SKM-1 (cell line): ENCODE measurements around the gene JARID2.

Source experiments
- DNase-seq: peaks from one replicate; lab custom pipeline; 2025; ENCODE audit not compliant: unreplicated experiment; lab: John Stamatoyannopoulos, UW

JARID2 gene

GRCh38 chr6:15434823-15435380 is 189.0 kb downstream of the JARID2 start:
- DNase-seq, result no peak

DNA sequence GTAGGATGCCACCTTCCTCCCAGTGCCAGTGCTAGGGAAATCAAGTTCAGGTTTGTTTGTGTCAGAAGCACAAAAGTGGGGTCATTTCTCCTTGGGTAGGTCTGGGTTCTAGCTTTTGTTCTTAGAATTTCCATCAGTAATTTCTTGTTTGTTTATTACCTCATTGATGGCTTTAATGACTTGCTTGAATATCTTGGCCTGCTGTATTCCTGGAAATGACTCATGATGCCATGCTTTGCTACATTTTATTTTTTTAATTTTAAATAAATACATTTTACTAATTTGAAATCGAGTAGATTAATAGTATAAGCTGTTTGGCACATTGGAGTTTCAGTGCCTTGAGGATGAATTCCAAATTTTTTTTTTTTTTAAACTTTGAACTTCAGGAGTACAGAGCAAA is 189.6 kb downstream of the JARID2 start:
- DNase-seq, result no peak

- DNase-seq, result no peak
Measured at GRCh38 chr6:15436451-15436850, 190.6 kb downstream of the JARID2 start.

DNA sequence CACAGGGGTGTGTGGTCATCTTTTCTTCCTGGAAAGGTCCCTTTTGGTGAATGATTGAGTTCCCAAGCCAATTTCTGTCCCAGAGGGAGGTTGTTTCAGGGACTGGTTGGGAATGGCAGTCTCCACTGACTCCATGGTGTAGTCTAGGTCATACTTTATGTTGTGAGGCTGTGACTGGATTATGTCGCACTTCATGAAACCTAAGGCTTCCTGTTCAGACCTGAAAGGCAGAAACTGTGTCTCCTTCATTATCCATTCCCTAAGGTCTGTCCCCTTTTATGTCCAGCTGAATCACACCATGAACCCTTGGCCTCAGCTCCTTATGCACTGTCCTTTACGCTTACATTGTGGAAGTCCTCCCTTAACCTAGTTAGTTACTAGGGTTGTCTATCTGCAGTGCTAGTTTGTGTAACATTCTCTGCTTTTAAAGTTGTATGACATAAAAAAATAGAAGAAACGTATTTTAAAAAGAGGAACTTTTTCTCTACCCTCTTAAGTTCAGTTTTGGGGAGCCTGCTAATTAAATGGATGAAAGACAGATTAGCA is 191.3 kb downstream of the JARID2 start:
- no peak for DNase-seq

GRCh38 chr6:15439410-15440025 is 193.6 kb downstream of the JARID2 start:
- DNase-seq, result no peak

- DNase-seq, result no peak
Measured at GRCh38 chr6:15440040-15440439, 194.2 kb downstream of the JARID2 start.

GRCh38 chr6:15441215-15441868 is 195.5 kb downstream of the JARID2 start:
- DNase-seq, result peak; percentile 58

DNA sequence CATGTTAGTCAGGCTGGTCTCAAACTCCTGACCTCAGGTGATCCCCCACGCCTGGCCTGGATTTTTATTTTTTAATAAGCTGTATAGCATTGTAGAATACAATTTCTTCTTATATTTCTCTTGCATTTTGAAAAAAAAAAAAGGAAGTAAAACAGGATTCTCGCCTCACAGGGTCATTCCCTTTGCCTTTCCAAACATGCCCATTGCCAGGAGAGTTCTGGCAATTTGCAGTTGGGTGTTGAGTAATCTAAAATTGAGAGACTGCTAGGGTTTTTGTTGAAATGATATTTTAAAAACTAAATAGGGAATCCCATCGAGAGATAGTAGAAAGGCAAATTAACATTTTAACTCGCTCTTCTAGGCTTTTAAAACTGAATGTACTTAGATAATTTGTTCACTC is 196.1 kb downstream of the JARID2 start:
- no peak for DNase-seq

GRCh38 chr6:15442467-15442866 is 196.6 kb downstream of the JARID2 start:
- DNase-seq, result no peak

DNA sequence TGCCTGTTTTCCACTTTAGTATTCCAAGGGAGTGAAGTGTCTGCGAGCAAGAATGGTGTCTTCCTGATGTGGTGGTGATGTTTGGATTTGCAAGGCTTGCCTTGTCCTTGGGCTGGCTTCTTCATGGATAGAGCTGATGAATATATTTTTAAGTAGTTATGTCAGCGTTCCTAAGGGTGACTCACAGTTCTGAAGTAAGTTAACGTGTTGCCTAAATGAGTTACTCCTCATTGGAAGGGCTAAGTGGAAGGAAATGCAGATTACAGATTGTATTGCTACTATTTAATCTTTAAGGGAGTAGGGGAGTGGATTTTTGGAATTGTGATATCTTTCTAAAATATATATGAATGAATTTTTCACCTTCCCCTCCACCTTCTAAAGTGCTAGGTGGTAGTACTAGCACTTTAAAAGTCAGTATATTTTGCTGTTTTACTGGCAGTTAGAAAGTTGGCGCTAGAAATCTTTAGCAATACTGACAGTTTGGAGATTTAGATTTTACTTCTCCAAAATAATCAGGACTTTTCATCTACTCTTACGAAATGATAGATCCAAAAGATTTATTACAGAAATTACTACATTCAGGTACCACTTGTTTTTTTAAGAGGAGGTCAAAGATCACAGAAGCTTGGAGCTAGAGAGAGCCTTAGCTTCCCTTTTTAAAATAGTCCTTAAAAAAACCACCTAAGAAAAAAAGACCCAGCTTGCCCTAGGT is 197.4 kb downstream of the JARID2 start:
- DNase-seq, result peak; percentile 22

DNA sequence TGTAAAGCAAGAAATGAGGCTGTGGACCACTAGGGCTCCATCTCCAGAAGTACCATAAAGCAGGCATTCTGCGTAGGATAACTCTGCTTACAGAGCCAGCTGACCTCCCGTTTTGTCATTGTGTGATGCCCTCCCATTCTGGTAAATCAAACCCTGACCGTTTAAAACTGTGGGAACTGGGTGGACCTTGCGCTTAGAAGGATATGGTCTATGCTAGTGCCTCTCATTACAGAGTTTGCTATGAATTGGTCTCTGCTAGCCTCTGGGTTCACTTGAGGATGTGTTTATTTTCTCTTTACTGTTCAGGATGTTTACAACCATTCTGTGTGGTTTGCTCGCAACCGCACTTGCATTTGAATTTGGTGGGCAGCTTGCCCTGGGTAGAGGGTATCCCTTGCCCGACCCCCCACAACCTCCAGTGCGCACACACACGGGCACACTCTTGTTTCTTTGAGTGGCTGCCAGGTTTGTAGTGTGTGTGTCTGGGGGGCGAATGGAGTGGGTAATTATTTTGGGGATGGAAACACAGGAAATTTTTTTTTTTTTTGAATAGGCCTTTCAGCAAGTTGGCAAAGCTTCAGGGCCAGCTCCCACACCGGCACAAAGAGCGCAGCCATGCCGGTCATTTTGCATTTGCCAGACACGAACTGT is 198.3 kb downstream of the JARID2 start:
- no peak for DNase-seq

- no peak for DNase-seq
Measured at GRCh38 chr6:15444881-15445280, 199.0 kb downstream of the JARID2 start.

DNA sequence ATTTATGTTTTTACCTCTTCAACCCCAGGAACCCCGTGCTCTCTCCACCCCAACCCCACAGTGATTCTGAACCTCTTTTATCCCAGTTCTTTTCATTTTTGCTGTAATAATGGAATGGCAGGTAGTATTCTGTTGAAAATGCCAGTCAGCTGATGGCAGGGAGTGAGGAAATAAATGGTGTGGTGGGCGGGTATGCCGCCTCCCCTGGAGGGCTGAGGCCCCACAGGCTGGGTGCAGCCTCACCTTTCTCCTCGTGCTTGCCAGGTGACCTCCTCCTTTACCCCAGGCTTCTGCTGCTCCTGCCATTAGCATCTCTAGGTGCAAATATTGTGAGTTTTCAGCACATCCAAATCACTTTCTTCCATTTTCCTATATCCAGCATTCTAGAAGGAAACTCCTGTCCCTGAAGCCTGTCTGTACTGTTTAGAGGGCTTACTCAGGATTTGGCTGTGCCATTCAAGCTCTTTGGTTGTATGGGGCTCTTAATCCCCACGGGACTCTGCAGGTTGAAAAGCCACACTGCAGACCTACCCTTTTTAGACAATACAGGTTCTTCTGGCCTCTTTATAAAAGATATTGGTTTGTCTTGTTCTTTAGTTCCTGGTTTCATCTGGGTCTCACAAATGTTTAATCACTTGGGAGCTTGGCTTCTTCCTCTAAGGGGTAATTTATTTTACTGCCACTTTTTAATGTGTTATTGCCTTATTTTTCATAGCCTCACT is 201.8 kb downstream of the JARID2 start:
- DNase-seq, result no peak

DNA sequence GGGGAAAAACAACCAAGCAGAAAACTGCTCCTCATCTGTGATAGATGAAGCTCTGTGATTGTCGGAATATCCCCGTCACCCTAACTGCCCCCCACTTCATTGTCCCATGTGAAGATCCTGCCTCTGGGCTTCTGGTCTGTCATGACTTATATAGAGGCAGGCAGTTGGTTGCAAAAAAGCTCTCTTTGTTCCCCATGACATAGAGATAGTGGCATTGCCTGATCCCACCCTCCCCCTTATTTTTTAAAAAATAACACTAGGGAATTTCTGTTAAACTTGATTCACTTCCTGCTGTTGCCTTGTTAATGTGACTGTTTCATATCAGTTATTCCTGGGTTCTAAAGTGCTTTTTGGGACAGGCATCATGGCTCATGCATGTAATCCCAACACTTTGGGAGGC is 203.1 kb downstream of the JARID2 start:
- DNase-seq, result no peak

DNA sequence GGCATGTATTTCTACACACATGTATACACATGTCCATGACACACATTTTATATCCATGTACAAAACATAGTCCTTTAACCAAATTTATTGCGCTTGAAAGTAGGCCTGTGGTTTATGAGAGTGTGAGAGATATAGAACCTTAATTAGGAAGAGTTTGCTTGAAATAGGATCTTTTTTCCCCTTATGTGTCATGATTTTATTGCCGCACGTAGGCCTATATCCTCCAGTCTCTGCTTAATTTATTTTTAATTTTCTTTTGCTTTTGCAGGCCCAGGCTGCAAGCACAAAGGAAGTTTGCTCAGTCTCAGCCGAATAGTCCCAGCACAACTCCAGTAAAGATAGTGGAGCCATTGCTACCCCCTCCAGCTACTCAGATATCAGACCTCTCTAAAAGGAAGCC is 205.9 kb downstream of the JARID2 start:
- no peak for DNase-seq

- DNase-seq, result no peak
Measured at GRCh38 chr6:15452182-15452941, 206.5 kb downstream of the JARID2 start.

DNA sequence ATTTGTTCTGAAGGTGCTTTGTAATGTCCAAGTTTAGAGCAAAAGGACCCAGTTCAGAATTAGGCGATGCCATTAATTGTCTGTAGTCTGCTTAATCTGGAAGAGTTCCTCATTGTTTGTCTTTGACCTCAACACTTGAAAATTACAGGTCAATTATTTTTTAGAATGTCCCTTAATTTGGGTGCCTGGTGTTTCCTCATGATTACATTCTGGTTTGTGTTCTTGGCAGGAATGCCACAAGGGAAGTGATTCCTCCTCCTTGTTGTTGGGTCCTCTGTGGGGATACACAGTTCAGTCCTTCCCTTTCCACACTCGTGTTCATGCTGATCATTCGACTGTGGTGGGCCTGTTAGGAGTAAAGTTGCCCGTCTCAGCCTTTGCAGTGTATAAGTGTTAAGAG is 207.3 kb downstream of the JARID2 start:
- no peak for DNase-seq

DNA sequence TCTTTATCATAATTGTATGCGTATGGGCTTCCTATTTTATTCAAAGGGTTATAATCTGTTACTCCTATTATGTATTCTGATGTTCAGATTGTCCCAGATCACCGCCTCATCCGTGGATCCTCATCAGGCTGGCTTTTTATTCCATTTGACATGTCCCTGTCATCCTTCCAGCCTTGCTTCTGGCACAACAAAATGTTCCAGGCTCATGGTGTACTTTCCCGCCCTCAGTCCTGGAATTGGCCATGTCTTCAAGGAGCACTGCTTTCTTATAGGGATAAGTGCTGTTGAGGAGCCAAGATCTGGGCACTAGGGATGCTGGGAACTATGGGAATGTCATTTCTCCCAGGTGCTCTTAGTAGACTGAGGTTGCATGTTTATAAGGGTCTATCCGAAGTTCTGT is 207.8 kb downstream of the JARID2 start:
- DNase-seq, result no peak

DNA sequence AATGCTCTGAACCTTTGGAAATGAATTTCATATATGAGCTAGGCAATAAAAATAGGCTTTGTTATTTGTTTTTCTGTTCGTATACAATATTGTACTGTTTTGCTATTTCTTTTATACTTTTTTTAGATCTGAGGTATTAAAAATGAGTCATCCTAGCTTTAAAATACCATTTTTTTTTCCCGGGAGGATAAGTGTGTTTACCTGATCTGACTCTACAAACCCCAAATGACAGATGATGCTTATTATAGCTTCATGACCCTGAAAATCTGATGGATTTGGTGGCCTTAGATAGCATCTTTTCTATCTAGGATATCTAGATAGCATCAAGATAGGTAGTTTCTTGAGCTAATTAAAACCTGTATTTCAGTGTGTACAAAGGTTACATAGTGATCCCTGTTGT is 210.6 kb downstream of the JARID2 start:
- no peak for DNase-seq

DNA sequence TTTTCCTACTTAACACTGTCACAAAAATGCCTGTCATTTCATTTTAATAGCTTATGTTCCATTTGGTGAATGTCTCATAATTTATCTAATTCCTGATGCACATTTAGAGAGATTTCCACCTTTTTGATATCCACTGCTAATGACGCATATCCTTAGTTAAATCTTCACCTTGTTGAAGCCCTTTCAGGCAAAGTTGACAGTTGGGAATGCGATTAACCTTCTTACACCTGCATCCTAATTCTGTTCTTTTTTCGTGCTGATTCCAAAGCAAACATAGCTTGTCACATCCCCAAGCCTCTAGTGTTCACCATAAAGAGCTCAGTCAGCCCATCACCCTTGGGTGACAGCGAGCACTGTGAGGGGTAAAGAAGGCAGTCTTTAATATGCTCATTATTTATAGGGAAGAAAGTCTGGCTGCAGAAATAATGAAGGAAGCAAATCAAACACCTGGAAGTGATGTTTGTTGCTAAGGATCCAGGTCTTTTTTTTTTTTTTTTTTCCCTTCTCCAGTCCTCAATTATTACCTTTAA is 211.3 kb downstream of the JARID2 start:
- no peak for DNase-seq
